Astrocyte (in vitro differentiated cells and primary cell): ENCODE measurements around the gene SMARCC2. TPM values are rescaled to one million over a fixed set of nuclear protein-coding genes. Genes with fewer than 3 reads are reported as not detected.

Experiments
- DNase-seq: peaks from one replicate; pipeline ENCODE4 v3.0.0-alpha.2; 2010; ENCODE audit warnings: low read depth
- FAIRE-seq: peaks from 2 replicates; lab custom pipeline; 2011; peaks lifted over from hg19 to GRCh38; lab: Jason Lieb, UNC
- H2AFZ ChIP-seq: 2 replicates; pipeline ENCODE4 v1.6.0; 2012; ENCODE audit warnings: low read depth, low read length, inconsistent platforms
- H3K27ac ChIP-seq: 2 replicates; pipeline ENCODE4 v1.5.1; 2011; ENCODE audit warnings: low read depth, low read length, inconsistent platforms
- H3K27me3 ChIP-seq: 2 replicates; pipeline ENCODE4 v1.6.0; 2011; ENCODE audit warnings: low read length, inconsistent platforms; ENCODE audit not compliant: insufficient read depth
- H3K36me3 ChIP-seq: 2 replicates; pipeline ENCODE4 v1.5.1; 2011; ENCODE audit warnings: low read length, inconsistent platforms; ENCODE audit not compliant: insufficient read depth
- H3K4me1 ChIP-seq: 2 replicates; pipeline ENCODE4 v1.5.1; 2011; ENCODE audit warnings: low read length, inconsistent platforms; ENCODE audit not compliant: insufficient read depth
- H3K4me2 ChIP-seq: 2 replicates; pipeline ENCODE4 v1.6.0; 2012; ENCODE audit warnings: low read length, inconsistent platforms
- H3K4me3 ChIP-seq: 2 replicates; pipeline ENCODE4 v1.5.1; 2011; ENCODE audit warnings: low read depth, mild to moderate bottlenecking, low read length, inconsistent platforms; ENCODE audit not compliant: insufficient read depth
- H3K79me2 ChIP-seq: 2 replicates; pipeline ENCODE4 v1.6.0; 2012; ENCODE audit warnings: mild to moderate bottlenecking, low read length, inconsistent platforms; ENCODE audit not compliant: insufficient read depth
- H3K9ac ChIP-seq: 2 replicates; pipeline ENCODE4 v1.6.0; 2012; ENCODE audit warnings: mild to moderate bottlenecking, low read length, inconsistent platforms
- H3K9me3 ChIP-seq: 2 replicates; pipeline ENCODE4 v1.5.1; 2012; ENCODE audit warnings: low read depth, mild to moderate bottlenecking, low read length, inconsistent platforms; ENCODE audit not compliant: insufficient read depth
- H4K20me1 ChIP-seq: 2 replicates; pipeline ENCODE4 v1.6.0; 2012; ENCODE audit warnings: low read length, inconsistent platforms; ENCODE audit not compliant: insufficient read depth
- H3K27ac Mint-ChIP-seq: one replicate; pipeline ENCODE4 v1.8.0; 2021; ENCODE audit warnings: mild to moderate bottlenecking, mixed read lengths; ENCODE audit not compliant: unreplicated experiment
- H3K27me3 Mint-ChIP-seq: one replicate; pipeline ENCODE4 v1.8.0; 2021; ENCODE audit warnings: low read depth, mixed read lengths; ENCODE audit not compliant: unreplicated experiment
- H3K36me3 Mint-ChIP-seq: one replicate; pipeline ENCODE4 v1.8.0; 2021; ENCODE audit warnings: low read depth, mixed read lengths; ENCODE audit not compliant: unreplicated experiment
- H3K4me1 Mint-ChIP-seq: one replicate; pipeline ENCODE4 v1.8.0; 2021; ENCODE audit warnings: low read depth, mixed read lengths; ENCODE audit not compliant: unreplicated experiment
- H3K4me3 Mint-ChIP-seq: one replicate; pipeline ENCODE4 v1.8.0; 2021; ENCODE audit warnings: mild to moderate bottlenecking, moderate library complexity, mixed read lengths; ENCODE audit not compliant: unreplicated experiment
- H3K9me3 Mint-ChIP-seq: one replicate; pipeline ENCODE4 v1.8.0; 2021; ENCODE audit warnings: mild to moderate bottlenecking, mixed read lengths; ENCODE audit not compliant: unreplicated experiment
- CTCF ChIP-seq: IDR thresholded peaks from 2 replicates; pipeline ENCODE4 v1.5.1; 2011; ENCODE audit warnings: low read depth, mild to moderate bottlenecking, inconsistent platforms, low read length, moderate library complexity; ENCODE audit not compliant: insufficient read depth
- EZH2 ChIP-seq: IDR thresholded peaks from 2 replicates; pipeline ENCODE4 v1.6.1; 2012; ENCODE audit warnings: mild to moderate bottlenecking, low read length, inconsistent platforms; ENCODE audit not compliant: insufficient read depth
- total RNA-seq: library from RNA; stranded (reverse); gene quantifications from 2 replicates; pipeline ENCODE4 v1.2.1, GENCODE V29; 2021

Gene SMARCC2
- total RNA-seq, 1 donor from 2014 or later: 57.6 TPM

DNA sequence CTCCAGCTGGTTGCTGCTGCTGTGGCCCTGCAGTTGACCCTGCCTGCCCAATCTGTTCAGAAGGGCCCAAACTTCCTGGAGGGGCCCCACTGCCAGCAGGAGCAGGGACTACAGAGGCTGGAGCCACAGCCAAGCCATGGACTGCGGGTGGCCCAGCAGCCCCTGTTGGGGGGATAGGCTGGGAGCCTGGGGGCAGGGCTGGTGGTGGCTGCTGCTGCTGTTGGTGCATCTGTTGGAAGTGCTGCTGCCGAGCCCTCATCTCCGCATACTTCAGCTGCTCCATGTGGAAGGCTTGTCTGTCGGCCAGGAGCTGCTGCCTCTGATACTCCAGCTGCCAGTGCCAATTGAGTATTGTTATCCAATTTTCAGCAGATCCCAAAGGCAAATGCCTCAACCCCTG, 23.9 kb downstream of the SMARCC2 start:
- Histone ChIP-seq H3K9ac (no peak overlapping the region), H3K27me3 (no peaks in the 10 kb centered on the region), H4K20me1 (peaks cover 59% of the 10 kb centered on the region), H3K4me2 (no peak overlapping the region), H3K36me3 (peaks cover 49% of the 10 kb centered on the region), H2AFZ (no peak overlapping the region), H3K9me3 (no peaks in the 10 kb centered on the region), H3K27ac (no peak overlapping the region), H3K4me1 (peaks cover 16% of the 10 kb centered on the region), H3K4me3 (no peak overlapping the region), H3K79me2 (peaks cover 20% of the 10 kb centered on the region)
- Mint-ChIP-seq H3K4me3 (no peak overlapping the region), H3K36me3 (peaks cover 38% of the 10 kb centered on the region), H3K9me3 (no peaks in the 10 kb centered on the region), H3K27me3 (no peaks in the 10 kb centered on the region), H3K27ac (no peak overlapping the region), H3K4me1 (peaks cover 12% of the 10 kb centered on the region)
- TF ChIP-seq EZH2: no peak
- no peak for TF ChIP-seq CTCF
- FAIRE-seq (no peak), DNase-seq (no peak)

GRCh38 chr12:56164345-56164729, 24.9 kb downstream of the SMARCC2 start:
- Histone ChIP-seq H3K9me3 (no peaks in the 10 kb centered on the region), H3K4me1 (peaks cover 23% of the 10 kb centered on the region), H4K20me1 (peaks cover 70% of the 10 kb centered on the region), H3K27me3 (no peaks in the 10 kb centered on the region), H2AFZ (no peak overlapping the region), H3K27ac (no peak overlapping the region), H3K36me3 (peaks cover 51% of the 10 kb centered on the region), H3K4me3 (no peak overlapping the region), H3K4me2 (no peak overlapping the region), H3K79me2 (peaks cover 31% of the 10 kb centered on the region), H3K9ac (no peak overlapping the region)
- Mint-ChIP-seq H3K9me3 (no peaks in the 10 kb centered on the region), H3K4me3 (no peak overlapping the region), H3K27ac (no peak overlapping the region), H3K27me3 (no peaks in the 10 kb centered on the region), H3K36me3 (peaks cover 40% of the 10 kb centered on the region), H3K4me1 (peaks cover 12% of the 10 kb centered on the region)
- FAIRE-seq (no peak), DNase-seq (no peak)
- TF ChIP-seq EZH2: no peak
- TF ChIP-seq CTCF: no peak

DNA sequence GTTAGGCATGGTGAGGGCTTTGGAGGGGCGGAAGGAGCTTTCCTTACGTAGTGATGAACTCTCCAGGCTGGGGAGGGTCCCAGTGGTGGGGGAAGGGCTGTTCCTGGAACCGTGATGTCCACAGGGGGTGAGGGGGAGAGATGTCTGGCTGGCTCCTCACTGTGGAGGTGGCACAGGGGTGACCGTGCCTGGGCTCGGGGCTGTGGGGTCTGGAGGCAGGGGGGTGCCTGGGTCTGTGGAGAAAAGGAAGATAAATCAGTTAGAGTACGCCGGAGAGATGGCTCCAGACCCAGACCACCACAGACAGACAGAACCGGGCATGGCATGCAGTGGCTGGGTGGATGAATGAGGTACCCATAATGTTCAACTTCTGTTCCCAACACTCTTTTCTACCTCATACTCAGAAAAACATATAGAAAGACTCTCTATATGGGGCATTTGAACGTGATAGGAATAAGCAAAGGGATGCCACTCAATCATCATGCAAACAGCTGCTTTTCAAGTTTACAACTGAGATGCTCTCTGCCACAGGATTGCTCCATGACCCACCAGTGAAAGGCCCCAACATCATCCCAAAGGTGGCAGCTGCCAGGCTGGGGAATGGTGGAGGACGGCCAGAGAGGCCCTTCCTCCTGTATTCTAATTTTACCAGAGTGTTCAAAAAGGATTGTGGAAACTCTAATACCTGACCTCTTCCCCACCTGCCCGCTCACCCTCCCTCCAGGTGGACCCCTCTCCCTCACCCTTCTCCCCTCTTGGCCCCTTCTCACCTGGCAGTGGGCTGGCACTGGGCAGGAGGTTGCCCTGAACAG, 25.5 kb downstream of the SMARCC2 start:
- Mint-ChIP-seq H3K4me1 (peaks cover 12% of the 10 kb centered on the region), H3K27ac (peak overlapping the region; percentile 53), H3K27me3 (no peaks in the 10 kb centered on the region), H3K36me3 (peaks cover 42% of the 10 kb centered on the region), H3K9me3 (no peaks in the 10 kb centered on the region), H3K4me3 (peak overlapping the region; percentile 60)
- Histone ChIP-seq H3K27me3 (no peaks in the 10 kb centered on the region), H3K9ac (no peak overlapping the region), H3K36me3 (peaks cover 50% of the 10 kb centered on the region), H3K9me3 (no peaks in the 10 kb centered on the region), H4K20me1 (peaks cover 76% of the 10 kb centered on the region), H3K27ac (no peak overlapping the region), H3K4me2 (no peak overlapping the region), H3K79me2 (peaks cover 37% of the 10 kb centered on the region), H3K4me3 (no peak overlapping the region), H3K4me1 (peaks cover 23% of the 10 kb centered on the region), H2AFZ (no peak overlapping the region)
- FAIRE-seq (no peak), DNase-seq (no peak)
- no peak for TF ChIP-seq CTCF
- no peak for TF ChIP-seq EZH2
